SK-N-SH (cell line): ENCODE results near the gene WASF3. TPM values are rescaled to one million over a fixed set of nuclear protein-coding genes. Genes with fewer than 3 reads are reported as not detected.

Source experiments
- CTCF ChIA-PET: fragments of 300-600, 350-600 bp; formaldehyde crosslinking; extraction: SDS; loops from one replicate; lab custom pipeline; 2021; lab: Yijun Ruan, JAX
- POLR2A ChIA-PET: fragments of 350-600 bp; sonication (Branson Sonifier 250); formaldehyde crosslinking; extraction: SDS; loops from one replicate; lab custom pipeline; 2020; ENCODE audit warnings: antibody characterized with exemption, inconsistent platforms; lab: Yijun Ruan, JAX
- DNase-seq: peaks from one replicate; pipeline ENCODE4 v3.0.0; 2012
- H2AFZ ChIP-seq: fragments of 200-600 bp; sonication (generic); 2 replicates; pipeline ENCODE4 v1.8.1; 2016; ENCODE audit warnings: antibody characterized with exemption, mild to moderate bottlenecking, low read depth
- H3F3A ChIP-seq: fragments of 200-600 bp; sonication (generic); replicated peaks from 2 replicates; pipeline ENCODE3; 2016; ENCODE audit warnings: antibody characterized with exemption, mild to moderate bottlenecking; ENCODE audit not compliant: insufficient read depth
- H3K27ac ChIP-seq, 2 experiments: fragments of 200-500 bp in 1 of 2; fragments of 200-600 bp in 1 of 2; sonication (Bioruptor generic) in 1 of 2; sonication (generic), shearing (Covaris generic) in 1 of 2; 2 replicates each; pipeline versions ENCODE4 v1.5.1 to v1.6.1; 2014 to 2016; ENCODE audit warnings: low read depth in 2 of 2, inconsistent platforms in 1 of 2, low read length in 1 of 2, mild to moderate bottlenecking in 1 of 2, mixed read lengths in 1 of 2
- H3K27me3 ChIP-seq: fragments of 200-600 bp; sonication (generic), shearing (Covaris generic); 2 replicates; pipeline ENCODE4 v1.6.1; 2016; ENCODE audit warnings: mixed run types; ENCODE audit not compliant: insufficient read depth
- H3K36me3 ChIP-seq, 2 experiments: fragments of 200-500 bp in 1 of 2; fragments of 200-600 bp in 1 of 2; sonication (Bioruptor generic) in 1 of 2; sonication (generic) in 1 of 2; replicated peaks in 1 of 2; 2 replicates each; pipeline versions ENCODE3 to v1.5.1; 2014 to 2016; ENCODE audit warnings: low read length in 1 of 2, mild to moderate bottlenecking in 1 of 2; ENCODE audit not compliant: insufficient read depth in 2 of 2, control insufficient read depth in 1 of 2
- H3K4me1 ChIP-seq, 2 experiments: fragments of 200-500 bp in 1 of 2; fragments of 200-600 bp in 1 of 2; sonication (Bioruptor generic) in 1 of 2; sonication (generic), shearing (Covaris generic) in 1 of 2; 2 replicates each; pipeline versions ENCODE4 v1.5.1 to v1.6.1; 2014 to 2016; ENCODE audit warnings: low read depth in 1 of 2, low read length in 1 of 2, mixed run types in 1 of 2; ENCODE audit not compliant: insufficient read depth in 2 of 2, control insufficient read depth in 1 of 2
- H3K4me2 ChIP-seq: fragments of 200-600 bp; sonication (generic), shearing (Covaris generic); 2 replicates; pipeline ENCODE4 v1.6.1; 2017; ENCODE audit warnings: mixed run types
- H3K4me3 ChIP-seq, 2 experiments: fragments of 200-500 bp in 1 of 2; fragments of 200-600 bp in 1 of 2; sonication (Bioruptor generic) in 1 of 2; sonication (generic), shearing (Covaris generic) in 1 of 2; 2 replicates each; pipeline versions ENCODE4 v1.5.1 to v1.8.1; 2014 to 2016; ENCODE audit warnings: low read depth in 2 of 2, inconsistent platforms in 1 of 2, low read length in 1 of 2, mild to moderate bottlenecking in 1 of 2, mixed read lengths in 1 of 2, moderate library complexity in 1 of 2
- H3K79me2 ChIP-seq: fragments of 200-600 bp; sonication (generic); 2 replicates; pipeline ENCODE4 v1.8.1; 2017; ENCODE audit warnings: mild to moderate bottlenecking; ENCODE audit not compliant: insufficient read depth
- H3K9ac ChIP-seq: fragments of 200-600 bp; sonication (generic); 2 replicates; pipeline ENCODE4 v1.6.1; 2017; ENCODE audit warnings: mixed run types
- H3K9me2 ChIP-seq: fragments of 200-600 bp; sonication (generic); 2 replicates; pipeline ENCODE4 v1.6.1; 2017; ENCODE audit warnings: mixed run types
- H3K9me3 ChIP-seq: fragments of 200-600 bp; sonication (generic); 2 replicates; pipeline ENCODE4 v1.6.1; 2017; ENCODE audit warnings: mixed run types, mild to moderate bottlenecking, moderate library complexity
- H4K20me1 ChIP-seq: fragments of 200-600 bp; sonication (generic); 2 replicates; pipeline ENCODE4 v1.6.1; 2017; ENCODE audit warnings: mild to moderate bottlenecking, mixed run types; ENCODE audit not compliant: insufficient read depth
- CHD2 ChIP-seq: fragments of 150-350 bp; IDR thresholded peaks from 2 replicates; pipeline ENCODE4 v1.6.1; 2018; ENCODE audit warnings: low read length; ENCODE audit not compliant: partially characterized antibody
- ELF1 ChIP-seq: IDR thresholded peaks from 2 replicates; pipeline ENCODE4 v1.4.0; 2012
- GABPA ChIP-seq: IDR thresholded peaks from 2 replicates; pipeline ENCODE4 v1.4.0; 2012; ENCODE audit warnings: low read depth, mild to moderate bottlenecking
- GATA2 ChIP-seq: sonication (generic); formaldehyde crosslinking; IDR thresholded peaks from 2 replicates; pipeline ENCODE4 v1.5.0; 2020; ENCODE audit warnings: mild to moderate bottlenecking, missing genetic modification reagents
- JUND ChIP-seq: IDR thresholded peaks from 2 replicates; pipeline ENCODE4 v1.4.0; 2012
- MAX ChIP-seq: IDR thresholded peaks from 2 replicates; pipeline ENCODE4 v1.4.0; 2012; ENCODE audit warnings: low read depth
- NRF1 ChIP-seq: IDR thresholded peaks from 2 replicates; pipeline ENCODE4 v1.6.1; 2012; ENCODE audit warnings: low read depth, mild to moderate bottlenecking, low read length
- PBX3 ChIP-seq: IDR thresholded peaks from 2 replicates; pipeline ENCODE4; 2012
- REST ChIP-seq: IDR thresholded peaks from 2 replicates; pipeline ENCODE4 v1.6.1; 2012; ENCODE audit warnings: mild to moderate bottlenecking, low read depth, low read length, moderate library complexity
- RXRA ChIP-seq: IDR thresholded peaks from 2 replicates; pipeline ENCODE4 v1.4.0; 2012; ENCODE audit warnings: low read depth, mild to moderate bottlenecking, borderline replicate concordance
- SMC3 ChIP-seq: IDR thresholded peaks from 2 replicates; pipeline ENCODE4 v1.6.1; 2012; ENCODE audit warnings: low read depth, low read length, improper control_type of control experiment
- TAF1 ChIP-seq: IDR thresholded peaks from 2 replicates; pipeline ENCODE4 v1.6.1; 2012; ENCODE audit warnings: low read depth, mild to moderate bottlenecking, low read length, moderate library complexity, borderline replicate concordance
- TCF12 ChIP-seq: IDR thresholded peaks from 2 replicates; pipeline ENCODE4 v1.4.0; 2012
- USF1 ChIP-seq: IDR thresholded peaks from 2 replicates; pipeline ENCODE4 v1.4.0; 2012; ENCODE audit warnings: low read depth, borderline replicate concordance
- WGBS: methylation state at CpG from one replicate; pipeline ENCODE4 v1.1.6; 2017; ENCODE audit warnings: low lambda C conversion rate; 5-methylcytosine and 5-hydroxymethylcytosine counted together
- polyA plus RNA-seq, 3 experiments: library from polyadenylated mRNA; depleted of rRNA; stranded (reverse); fragments of >200 nt; gene quantifications; 2 replicates each; pipeline ENCODE4 v1.2.3, GENCODE V29; 2012
- TF ChIP-seq, protein P1 (sequence below): IDR thresholded peaks from 2 replicates; pipeline ENCODE4 v1.4.0; 2012; ENCODE audit warnings: low read depth, borderline replicate concordance
- TF ChIP-seq, protein P2 (sequence below): fragments of 150-350 bp; IDR thresholded peaks from 2 replicates; pipeline ENCODE4 v1.6.1; 2017; ENCODE audit warnings: antibody characterized with exemption, low read length, low read depth, borderline replicate concordance

WASF3 gene
- polyA plus RNA-seq, 1 of the 3 experiments (the other 2 are of a cell fraction), result 10.4 TPM

DNA sequence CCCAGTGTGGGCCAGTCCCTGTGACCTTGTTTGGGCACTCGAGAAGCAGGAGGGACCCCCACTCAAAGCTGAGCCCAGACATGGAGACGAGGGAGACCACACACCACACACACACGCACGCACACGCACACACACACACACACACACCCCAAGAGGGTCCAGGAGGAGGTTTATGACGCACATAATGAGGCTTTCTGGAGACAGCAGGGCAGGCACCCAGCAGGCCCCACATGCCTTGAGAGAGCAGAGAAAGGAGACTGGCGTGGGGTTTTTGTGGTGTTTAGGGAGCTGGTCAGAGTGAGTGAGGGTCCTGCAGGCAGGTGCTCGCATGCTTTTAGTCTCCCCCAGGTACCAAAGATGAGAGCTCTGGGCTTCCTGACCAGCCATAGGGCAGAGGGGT is 160.7 kb downstream of the WASF3 start:
- Histone ChIP-seq H3K36me3 (no peaks in the 10 kb centered on the region), H3K4me1 (no peaks in the 10 kb centered on the region; a peak in 1 of 4 replicates), H3K27ac (no peak overlapping the region), H3K9me3 (no peaks in the 10 kb centered on the region), H3K9me2 (no peaks in the 10 kb centered on the region), H3K27me3 (no peaks in the 10 kb centered on the region; the same call in 1 of the 2 replicates), H3K9ac (no peak overlapping the region), H3F3A (no peaks in the 10 kb centered on the region), H4K20me1 (no peaks in the 10 kb centered on the region), H2AFZ (no peak overlapping the region), H3K4me2 (no peak overlapping the region), H3K79me2 (no peaks in the 10 kb centered on the region), H3K4me3 (no peak overlapping the region)
- no peak for TF ChIP-seq NRF1
- no peak for TF ChIP-seq ELF1
- TF ChIP-seq, protein P1, sequence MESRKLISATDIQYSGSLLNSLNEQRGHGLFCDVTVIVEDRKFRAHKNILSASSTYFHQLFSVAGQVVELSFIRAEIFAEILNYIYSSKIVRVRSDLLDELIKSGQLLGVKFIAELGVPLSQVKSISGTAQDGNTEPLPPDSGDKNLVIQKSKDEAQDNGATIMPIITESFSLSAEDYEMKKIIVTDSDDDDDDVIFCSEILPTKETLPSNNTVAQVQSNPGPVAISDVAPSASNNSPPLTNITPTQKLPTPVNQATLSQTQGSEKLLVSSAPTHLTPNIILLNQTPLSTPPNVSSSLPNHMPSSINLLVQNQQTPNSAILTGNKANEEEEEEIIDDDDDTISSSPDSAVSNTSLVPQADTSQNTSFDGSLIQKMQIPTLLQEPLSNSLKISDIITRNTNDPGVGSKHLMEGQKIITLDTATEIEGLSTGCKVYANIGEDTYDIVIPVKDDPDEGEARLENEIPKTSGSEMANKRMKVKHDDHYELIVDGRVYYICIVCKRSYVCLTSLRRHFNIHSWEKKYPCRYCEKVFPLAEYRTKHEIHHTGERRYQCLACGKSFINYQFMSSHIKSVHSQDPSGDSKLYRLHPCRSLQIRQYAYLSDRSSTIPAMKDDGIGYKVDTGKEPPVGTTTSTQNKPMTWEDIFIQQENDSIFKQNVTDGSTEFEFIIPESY, result no peak
- no peak for TF ChIP-seq REST
- no peak for TF ChIP-seq PBX3
- TF ChIP-seq GABPA, result no peak
- TF ChIP-seq SMC3, result no peak
- TF ChIP-seq, protein P2, sequence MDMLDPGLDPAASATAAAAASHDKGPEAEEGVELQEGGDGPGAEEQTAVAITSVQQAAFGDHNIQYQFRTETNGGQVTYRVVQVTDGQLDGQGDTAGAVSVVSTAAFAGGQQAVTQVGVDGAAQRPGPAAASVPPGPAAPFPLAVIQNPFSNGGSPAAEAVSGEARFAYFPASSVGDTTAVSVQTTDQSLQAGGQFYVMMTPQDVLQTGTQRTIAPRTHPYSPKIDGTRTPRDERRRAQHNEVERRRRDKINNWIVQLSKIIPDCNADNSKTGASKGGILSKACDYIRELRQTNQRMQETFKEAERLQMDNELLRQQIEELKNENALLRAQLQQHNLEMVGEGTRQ, result no peak
- TF ChIP-seq RXRA, result no peak
- TF ChIP-seq GATA2, result no peak
- no peak for TF ChIP-seq MAX
- no peak for TF ChIP-seq JUND
- no peak for TF ChIP-seq CHD2
- no peak for TF ChIP-seq TCF12
- TF ChIP-seq USF1, result no peak
- TF ChIP-seq TAF1, result no peak
- POLR2A ChIA-PET, result no interaction called here
- CTCF ChIA-PET, result interaction anchor here (1.5 to 5.6 kb wide), 4 partner anchors 11 to 212 kb away, joined by 6 to 41 read pairs (median 20); no protein-coding TSS in a partner anchor
- WGBS, result 40% methylated on average over 3 of the region's 8 CpGs
- DNase-seq, result no peak
